ENCODE data around the gene ZFYVE26.

DNA sequence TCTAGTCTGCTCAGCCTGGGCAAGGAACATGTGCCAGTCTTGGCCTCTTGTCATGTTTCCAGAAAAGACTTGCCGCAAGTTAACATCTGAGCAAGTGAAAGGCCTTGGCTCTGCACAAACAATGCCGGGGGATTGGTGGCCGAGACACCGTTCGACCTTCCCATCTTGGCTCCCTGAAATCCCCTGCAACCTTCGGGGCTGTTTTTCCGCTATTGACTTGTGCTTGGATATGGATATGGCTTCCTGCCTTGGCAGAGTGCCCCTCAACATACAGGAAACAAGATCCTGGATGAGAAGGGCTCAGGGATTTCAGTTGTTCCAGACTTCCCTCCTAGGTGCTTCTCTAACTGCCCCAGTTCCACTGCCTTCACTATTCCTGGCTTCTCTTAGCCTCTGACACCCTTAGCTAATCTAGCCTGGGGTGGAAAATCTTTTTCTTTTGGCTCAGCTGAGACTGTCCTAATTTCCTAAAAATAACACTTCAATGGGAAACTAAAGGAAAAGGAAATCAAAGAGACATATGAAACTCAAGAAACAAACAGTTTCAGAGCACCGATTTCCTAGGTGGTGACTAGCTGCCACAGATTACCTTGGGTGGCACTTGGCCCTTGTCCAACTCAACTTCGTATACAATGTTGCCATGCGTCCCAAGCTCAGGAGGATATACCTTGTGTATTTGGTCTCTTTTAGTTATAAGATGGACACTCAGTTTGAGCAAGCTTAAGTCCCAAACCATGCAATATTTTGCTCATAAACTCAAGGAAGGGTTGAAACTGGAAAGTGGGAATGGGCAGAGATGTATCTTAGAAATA lies 80.8 kb downstream of the ZFYVE26 start:
- TF ChIP-seq, protein P1, sequence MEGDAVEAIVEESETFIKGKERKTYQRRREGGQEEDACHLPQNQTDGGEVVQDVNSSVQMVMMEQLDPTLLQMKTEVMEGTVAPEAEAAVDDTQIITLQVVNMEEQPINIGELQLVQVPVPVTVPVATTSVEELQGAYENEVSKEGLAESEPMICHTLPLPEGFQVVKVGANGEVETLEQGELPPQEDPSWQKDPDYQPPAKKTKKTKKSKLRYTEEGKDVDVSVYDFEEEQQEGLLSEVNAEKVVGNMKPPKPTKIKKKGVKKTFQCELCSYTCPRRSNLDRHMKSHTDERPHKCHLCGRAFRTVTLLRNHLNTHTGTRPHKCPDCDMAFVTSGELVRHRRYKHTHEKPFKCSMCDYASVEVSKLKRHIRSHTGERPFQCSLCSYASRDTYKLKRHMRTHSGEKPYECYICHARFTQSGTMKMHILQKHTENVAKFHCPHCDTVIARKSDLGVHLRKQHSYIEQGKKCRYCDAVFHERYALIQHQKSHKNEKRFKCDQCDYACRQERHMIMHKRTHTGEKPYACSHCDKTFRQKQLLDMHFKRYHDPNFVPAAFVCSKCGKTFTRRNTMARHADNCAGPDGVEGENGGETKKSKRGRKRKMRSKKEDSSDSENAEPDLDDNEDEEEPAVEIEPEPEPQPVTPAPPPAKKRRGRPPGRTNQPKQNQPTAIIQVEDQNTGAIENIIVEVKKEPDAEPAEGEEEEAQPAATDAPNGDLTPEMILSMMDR (IDR thresholded peaks at IDR 0.05), result no peak
- TF ChIP-seq POLR2A (IDR thresholded peaks at IDR 0.05) (no peak), POLR2AphosphoS5 (IDR thresholded peaks at IDR 0.05) (no peak), EP300 (IDR thresholded peaks at IDR 0.05) (no peak)

Data from upper lobe of left lung (tissue), 4 donors.